K562 (cell line): ENCODE measurements around the gene CYBRD1. TPM values are rescaled to one million over a fixed set of nuclear protein-coding genes. Genes with fewer than 3 reads are reported as not detected.

ENCODE experiments used
- ASH1L ChIP-seq: fragments of 450-650 bp; IDR thresholded peaks from 2 replicates; pipeline ENCODE4 v1.6.1; 2018; ENCODE audit warnings: borderline replicate concordance, mild to moderate bottlenecking, low read depth; ENCODE audit not compliant: partially characterized antibody
- ESRRA ChIP-seq: fragments of 450-650 bp; IDR thresholded peaks from 2 replicates; pipeline ENCODE4 v1.6.1; 2014; ENCODE audit warnings: low read depth, mild to moderate bottlenecking, moderate library complexity, borderline replicate concordance
- HDAC6 ChIP-seq: IDR thresholded peaks from 2 replicates; pipeline ENCODE4 v1.6.1; 2012; ENCODE audit warnings: low read depth, mild to moderate bottlenecking, control low read depth, inconsistent platforms, low read length, moderate library complexity
- HLTF ChIP-seq: fragments of 450-650 bp; IDR thresholded peaks from 2 replicates; pipeline ENCODE4 v1.6.1; 2016
- HNRNPLL ChIP-seq: fragments of 200-400 bp; formaldehyde crosslinking; IDR thresholded peaks from 2 replicates; pipeline ENCODE4 v1.6.1; 2017; ENCODE audit warnings: low read length, low read depth, mild to moderate bottlenecking; ENCODE audit not compliant: poor library complexity, severe bottlenecking
- KDM5B ChIP-seq: fragments of 200-600 bp; sonication (generic); IDR thresholded peaks from 2 replicates; pipeline ENCODE4 v1.6.1; 2012; ENCODE audit warnings: low read depth, mild to moderate bottlenecking, moderate library complexity, low read length, control low read depth, inconsistent platforms; ENCODE audit not compliant: insufficient replicate concordance
- LEF1 ChIP-seq: fragments of 450-650 bp; IDR thresholded peaks from 2 replicates; pipeline ENCODE4 v1.6.1; 2016; ENCODE audit warnings: mild to moderate bottlenecking
- PURB ChIP-seq: sonication (generic); formaldehyde crosslinking; IDR thresholded peaks from 2 replicates; pipeline ENCODE4 v1.9.0; 2021; ENCODE audit warnings: low read depth, mild to moderate bottlenecking, missing genetic modification reagents
- TBP ChIP-seq: optimal IDR thresholded peaks from 2 replicates; pipeline ENCODE3; 2011; ENCODE audit warnings: low read depth, low read length, improper control_type of control experiment
- TEAD4 ChIP-seq, 2 experiments: sonication (generic) in 1 of 2; formaldehyde crosslinking in 1 of 2; IDR thresholded peaks; 2 replicates each; pipeline versions ENCODE4 v1.6.1 to v1.8.0; 2012 to 2022; ENCODE audit warnings: borderline replicate concordance in 1 of 2, inconsistent platforms in 1 of 2, low read length in 1 of 2, mild to moderate bottlenecking in 1 of 2, missing genetic modification reagents in 1 of 2
- THRA ChIP-seq: fragments of 450-650 bp; IDR thresholded peaks from 2 replicates; pipeline ENCODE4 v1.6.1; 2017; ENCODE audit warnings: mild to moderate bottlenecking, moderate library complexity
- ZBTB11 ChIP-seq, 3 experiments: fragments of 200-800 bp in 1 of 3; fragments of 250-450 bp in 1 of 3; fragments of 450-650 bp in 1 of 3; sonication (Bioruptor Pico) in 1 of 3; sonication (Bioruptor generic) in 1 of 3; formaldehyde crosslinking in 1 of 3; IDR thresholded peaks; 2 replicates each; pipeline versions ENCODE4 v1.6.1 to v1.8.0; 2016 to 2022; ENCODE audit warnings: mild to moderate bottlenecking in 2 of 3, missing genetic modification characterization in 2 of 3, missing compliant biosample characterization in 1 of 3, moderate library complexity in 1 of 3
- ZNF124 ChIP-seq: sonication (generic); formaldehyde crosslinking; IDR thresholded peaks from 2 replicates; pipeline ENCODE4 v1.8.1; 2022; ENCODE audit warnings: missing genetic modification reagents
- ZNF512 ChIP-seq: IDR thresholded peaks from 2 replicates; pipeline ENCODE4 v1.6.1; 2016; ENCODE audit warnings: missing genetic modification characterization, missing compliant biosample characterization
- ZNF551 ChIP-seq: fragments of 250-450 bp; sonication (Bioruptor Pico); IDR thresholded peaks from 2 replicates; pipeline ENCODE4 v1.5.0; 2021; ENCODE audit warnings: mild to moderate bottlenecking, moderate library complexity
- polyA plus RNA-seq, 8 experiments: library from polyadenylated mRNA; depleted of rRNA in 4 of 8; stranded (reverse) in 5 of 8; unstranded in 3 of 8; fragments of >200 nt; fragmentation: Nextera tagmentation in 2 of 8; fragmentation: Illumina TruSeq in 1 of 8; extraction: Ambion mirVana in 2 of 8; extraction: Trizol in 1 of 8; gene quantifications; 2 replicates each; pipeline versions ENCODE4 v1.2.1 to v1.2.3, GENCODE V29; 2011 to 2014; ENCODE audit warnings: inconsistent platforms in 1 of 8, missing spikeins in 1 of 8
- total RNA-seq, 7 experiments: library from RNA; depleted of rRNA in 6 of 7; stranded (reverse); fragments of >200 nt in 6 of 7; fragmentation: Illumina TruSeq in 2 of 7; extraction: Trizol in 2 of 7; gene quantifications; 2 replicates each; pipeline versions ENCODE4 v1.2.1 to v1.2.3, GENCODE V29; 2011 to 2021; ENCODE audit warnings: low replicate concordance in 1 of 7
- TF ChIP-seq, protein P1 (sequence below): sonication (generic); formaldehyde crosslinking; IDR thresholded peaks from 2 replicates; pipeline ENCODE4 v1.8.0; 2022; ENCODE audit warnings: mild to moderate bottlenecking, missing genetic modification reagents
- TF ChIP-seq, protein P2 (sequence below): fragments of 450-650 bp; IDR thresholded peaks from 2 replicates; pipeline ENCODE4 v1.6.1; 2016

Gene CYBRD1
- total and polyA plus RNA-seq, 9 of the 15 experiments (the other 6 are each of a cell fraction or from before 2014, with no cell fraction given): 9.6 to 22.4 (median 15.6) TPM

GRCh38 chr2:171522052-171522787 lies at the start of gene CYBRD1 (continued):
- TF ChIP-seq ZBTB11 (CRISPR knock-in tag; IDR thresholded peaks at IDR 0.05) (peak in 1 of 3 experiments; percentile 40; a peak in 1 of 6 replicates), HNRNPLL (peak; percentile 58), THRA (no peak), KDM5B (peak; percentile 78), PURB (CRISPR knock-in tag) (no peak), TEAD4 (IDR thresholded peaks at IDR 0.05; ENCODE audit: low read length) (peak; percentile 65; the same call in 1 of the 2 replicates), TEAD4 (CRISPR knock-in tag; IDR thresholded peaks at IDR 0.05; ENCODE audit: borderline replicate concordance) (peak; percentile 88), TBP (peak; percentile 78), ZNF551 (no peak; the same call in 1 of the 2 replicates), HLTF (no peak), ZNF124 (no peak), ASH1L (no peak), ESRRA (0 out of 2 replicates have a peak, but pooled peaks have one; percentile 41), ZNF512 (no peak), LEF1 (peak; percentile 80), HDAC6 (no peak)
- TF ChIP-seq, protein P1, sequence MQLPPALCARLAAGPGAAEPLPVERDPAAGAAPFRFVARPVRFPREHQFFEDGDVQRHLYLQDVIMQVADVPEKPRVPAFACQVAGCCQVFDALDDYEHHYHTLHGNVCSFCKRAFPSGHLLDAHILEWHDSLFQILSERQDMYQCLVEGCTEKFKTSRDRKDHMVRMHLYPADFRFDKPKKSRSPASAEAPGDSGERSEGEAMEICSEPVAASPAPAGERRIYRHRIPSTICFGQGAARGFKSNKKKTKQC (CRISPR knock-in tag): 0 out of 2 replicates have a peak, but pooled peaks have one; percentile 58
- TF ChIP-seq, protein P2, sequence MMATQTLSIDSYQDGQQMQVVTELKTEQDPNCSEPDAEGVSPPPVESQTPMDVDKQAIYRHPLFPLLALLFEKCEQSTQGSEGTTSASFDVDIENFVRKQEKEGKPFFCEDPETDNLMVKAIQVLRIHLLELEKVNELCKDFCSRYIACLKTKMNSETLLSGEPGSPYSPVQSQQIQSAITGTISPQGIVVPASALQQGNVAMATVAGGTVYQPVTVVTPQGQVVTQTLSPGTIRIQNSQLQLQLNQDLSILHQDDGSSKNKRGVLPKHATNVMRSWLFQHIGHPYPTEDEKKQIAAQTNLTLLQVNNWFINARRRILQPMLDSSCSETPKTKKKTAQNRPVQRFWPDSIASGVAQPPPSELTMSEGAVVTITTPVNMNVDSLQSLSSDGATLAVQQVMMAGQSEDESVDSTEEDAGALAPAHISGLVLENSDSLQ: no peak
